Sigmoid colon (tissue), 7 donors: Measurements from ENCODE around the gene SMYD1. TPM values are rescaled to one million over a fixed set of nuclear protein-coding genes. Genes with fewer than 3 reads are reported as not detected.

Source experiments
- DNase-seq: peaks from one replicate; pipeline ENCODE4 v3.0.0-alpha.2; 2019
- H3K27ac ChIP-seq, 4 donors: fragments of 200-600 bp; sonication (generic); one replicate each; pipeline ENCODE4 v1.5.1; 2016 to 2019; ENCODE audit warnings: mild to moderate bottlenecking in 1 of 4
- H3K27me3 ChIP-seq, 3 donors: fragments of 200-600 bp; sonication (generic); one replicate each; pipeline ENCODE4 v1.5.1; 2019; ENCODE audit warnings: mild to moderate bottlenecking in 1 of 3
- H3K36me3 ChIP-seq, 4 donors: fragments of 200-600 bp; sonication (generic); one replicate each; pipeline ENCODE4 v1.5.1; 2016 to 2019
- H3K4me1 ChIP-seq, 4 donors: fragments of 200-600 bp; sonication (generic); one replicate each; pipeline ENCODE4 v1.5.1; 2017 to 2019
- H3K4me3 ChIP-seq, 4 donors: fragments of 200-600 bp; sonication (generic); one replicate each; pipeline ENCODE4 v1.5.1; 2017 to 2019; ENCODE audit warnings: mild to moderate bottlenecking in 2 of 4, moderate library complexity in 1 of 4
- H3K9me3 ChIP-seq, 4 donors: fragments of 200-600 bp in 3 of 4; sonication (generic) in 3 of 4; one replicate each; pipeline versions ENCODE4 v1.5.1 to v1.6.1; 2013 to 2019
- EP300 ChIP-seq, 4 donors: sonication (generic); formaldehyde crosslinking; IDR thresholded peaks; one replicate each; pipeline ENCODE4 v1.6.1; 2017; ENCODE audit warnings: antibody characterized with exemption in 4 of 4
- POLR2A ChIP-seq, 2 donors: fragments of 450-650 bp; IDR thresholded peaks; one replicate each; pipeline ENCODE4 v1.6.1; 2016; ENCODE audit warnings: antibody characterized with exemption in 2 of 2, mild to moderate bottlenecking in 2 of 2, moderate library complexity in 2 of 2
- POLR2AphosphoS5 ChIP-seq, 4 donors: sonication (generic); formaldehyde crosslinking; IDR thresholded peaks; one replicate each; pipeline ENCODE4 v1.6.1; 2017; ENCODE audit warnings: antibody characterized with exemption in 4 of 4
- WGBS, 2 donors: extraction: QIAGEN DNeasy Blood & Tissue Kit; methylation state at CpG; one replicate each; pipeline ENCODE4 v1.1.7; 2013; 5-methylcytosine and 5-hydroxymethylcytosine counted together
- intact Hi-C: fragments of 100-400 bp; cut with DNase I; formaldehyde crosslinking; loops from one replicate; pipeline ENCODE4 v1.15.1; 2023
- polyA plus RNA-seq, 3 donors: library from polyadenylated mRNA; stranded (reverse); fragments of 200-250 nt; gene quantifications; one replicate each; pipeline ENCODE4 v1.2.3, GENCODE V29; 2013
- total RNA-seq, 4 donors: library from RNA; depleted of rRNA; stranded (reverse); fragments of >200 nt; gene quantifications; one replicate each; pipeline ENCODE4 v1.1.0, GENCODE V29; 2016
- TF ChIP-seq, protein P1 (sequence below), 4 experiments: fragments of 450-650 bp in 3 of 4; fragments of 200-600 bp in 1 of 4; IDR thresholded peaks; one replicate each; pipeline ENCODE4 v1.5.1; 2016 to 2019; ENCODE audit warnings: antibody characterized with exemption in 4 of 4, mild to moderate bottlenecking in 3 of 4, moderate library complexity in 2 of 4
- donor health status: healthy with polysubstance abuse.
- donor health status: Bipolar disorder and iron deficiency.
- donor health status: healthy.

The SMYD1 gene
- total and polyA plus RNA-seq, 7 donors, result under 0.01 to 45.7 (median 17.3) TPM; not detected in 1

DNA sequence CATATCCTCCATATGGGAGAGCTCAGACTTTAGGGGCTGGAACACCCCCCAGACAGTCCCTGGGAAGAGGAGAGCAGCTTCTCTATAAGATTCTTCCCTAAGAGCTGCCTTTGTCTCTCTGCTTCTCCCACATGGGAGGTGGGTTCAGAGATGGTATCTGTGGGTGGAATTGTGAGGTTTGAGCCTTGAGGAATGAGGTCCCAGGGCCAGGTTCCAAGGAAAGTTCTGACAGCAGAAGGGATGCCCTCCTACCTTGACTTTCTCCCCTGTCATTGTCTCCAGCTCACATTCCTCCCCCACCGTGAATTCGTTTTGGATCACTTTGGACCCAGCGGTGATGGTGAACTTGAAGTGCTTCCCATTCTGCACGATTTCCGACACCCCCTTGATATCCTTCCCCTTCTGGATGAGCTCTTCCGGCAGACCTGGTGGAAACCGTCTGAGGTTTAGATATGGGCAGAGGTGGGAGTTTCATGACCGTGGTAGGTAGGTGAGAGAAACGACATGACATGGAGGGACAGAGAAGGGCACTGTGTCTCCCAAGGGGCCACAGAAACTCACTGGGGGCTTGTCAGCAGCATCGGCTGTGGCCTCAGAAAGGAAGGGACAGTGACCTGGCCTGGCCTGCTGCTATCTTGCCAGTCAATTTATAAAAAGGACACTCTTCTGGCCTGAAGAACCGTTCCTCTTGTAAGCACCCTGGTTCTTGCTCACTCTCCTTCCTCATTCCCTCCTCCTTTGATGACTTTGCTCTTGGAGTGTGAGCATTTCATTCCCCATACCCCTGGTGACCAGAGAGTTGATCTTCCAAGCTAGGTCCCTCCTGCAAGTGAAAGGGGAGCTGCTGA is 58.5 kb downstream of the SMYD1 start:
- no peak for DNase-seq
- Histone ChIP-seq H3K36me3 (no peaks in the 10 kb centered on the region), H3K27me3 (no peaks in the 10 kb centered on the region), H3K4me1 (no peaks in the 10 kb centered on the region), H3K27ac (no peak overlapping the region), H3K9me3 (no peaks in the 10 kb centered on the region), H3K4me3 (no peak overlapping the region)
- TF ChIP-seq POLR2A (IDR thresholded peaks at IDR 0.05) (no peak), EP300 (IDR thresholded peaks at IDR 0.05) (no peak), POLR2AphosphoS5 (IDR thresholded peaks at IDR 0.05) (no peak)
- TF ChIP-seq, protein P1, sequence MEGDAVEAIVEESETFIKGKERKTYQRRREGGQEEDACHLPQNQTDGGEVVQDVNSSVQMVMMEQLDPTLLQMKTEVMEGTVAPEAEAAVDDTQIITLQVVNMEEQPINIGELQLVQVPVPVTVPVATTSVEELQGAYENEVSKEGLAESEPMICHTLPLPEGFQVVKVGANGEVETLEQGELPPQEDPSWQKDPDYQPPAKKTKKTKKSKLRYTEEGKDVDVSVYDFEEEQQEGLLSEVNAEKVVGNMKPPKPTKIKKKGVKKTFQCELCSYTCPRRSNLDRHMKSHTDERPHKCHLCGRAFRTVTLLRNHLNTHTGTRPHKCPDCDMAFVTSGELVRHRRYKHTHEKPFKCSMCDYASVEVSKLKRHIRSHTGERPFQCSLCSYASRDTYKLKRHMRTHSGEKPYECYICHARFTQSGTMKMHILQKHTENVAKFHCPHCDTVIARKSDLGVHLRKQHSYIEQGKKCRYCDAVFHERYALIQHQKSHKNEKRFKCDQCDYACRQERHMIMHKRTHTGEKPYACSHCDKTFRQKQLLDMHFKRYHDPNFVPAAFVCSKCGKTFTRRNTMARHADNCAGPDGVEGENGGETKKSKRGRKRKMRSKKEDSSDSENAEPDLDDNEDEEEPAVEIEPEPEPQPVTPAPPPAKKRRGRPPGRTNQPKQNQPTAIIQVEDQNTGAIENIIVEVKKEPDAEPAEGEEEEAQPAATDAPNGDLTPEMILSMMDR (IDR thresholded peaks at IDR 0.05), result no peak
- intact Hi-C loops, result no loop called here
- WGBS, 2 donors, result 83 to 88% methylated on average over 11 of the region's 11 CpGs

DNA sequence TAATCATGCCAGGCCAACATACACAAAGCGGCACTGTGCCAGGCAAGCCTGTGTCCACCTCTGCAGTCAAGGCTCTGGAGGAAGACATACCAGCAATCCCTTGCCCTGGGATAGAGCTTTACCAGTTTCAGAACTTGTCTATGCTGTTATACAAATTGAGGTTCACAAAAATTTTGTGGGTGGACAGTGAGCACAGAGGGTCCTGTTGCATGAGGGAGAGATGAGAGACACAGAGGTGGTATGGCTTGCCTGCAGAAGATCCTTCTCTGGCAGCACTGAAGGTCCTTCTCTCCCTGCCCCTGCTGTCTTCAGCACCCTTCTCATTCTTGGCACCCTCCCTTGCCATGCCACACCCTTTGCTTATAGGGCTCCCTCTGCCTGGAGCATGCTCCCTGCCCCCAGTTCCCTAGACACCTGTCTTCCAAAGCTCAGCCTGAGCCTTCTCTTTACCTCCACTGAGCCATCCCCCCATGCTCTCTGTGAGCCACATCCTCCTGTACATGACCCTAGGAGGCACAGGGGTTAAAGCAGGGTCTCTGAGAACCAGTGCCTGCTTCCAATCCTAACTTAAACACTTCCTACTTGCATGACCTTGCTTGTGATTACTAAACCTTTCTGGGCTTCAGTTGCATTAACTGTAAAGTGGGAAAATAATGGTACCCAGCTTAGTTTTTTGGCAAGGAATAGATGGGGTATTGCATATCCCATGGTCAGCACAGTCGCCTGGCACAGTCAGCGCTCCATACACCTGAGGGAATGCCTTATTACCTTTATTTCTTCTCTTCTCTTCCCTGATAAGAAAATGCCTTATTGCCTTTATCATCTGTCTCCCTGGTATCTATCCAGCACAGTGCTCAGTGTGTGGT is 59.4 kb downstream of the SMYD1 start:
- Histone ChIP-seq H3K27ac (no peak overlapping the region), H3K4me3 (no peak overlapping the region), H3K4me1 (no peaks in the 10 kb centered on the region), H3K27me3 (no peaks in the 10 kb centered on the region), H3K9me3 (no peaks in the 10 kb centered on the region), H3K36me3 (no peaks in the 10 kb centered on the region)
- 36 to 82% methylated on average over 3 of the region's 3 CpGs for WGBS, 2 donors
- intact Hi-C loops, result no loop called here
- TF ChIP-seq POLR2A (IDR thresholded peaks at IDR 0.05) (no peak), EP300 (IDR thresholded peaks at IDR 0.05) (no peak), POLR2AphosphoS5 (IDR thresholded peaks at IDR 0.05) (no peak)
- TF ChIP-seq, protein P1 (IDR thresholded peaks at IDR 0.05), result no peak
- no peak for DNase-seq

DNA sequence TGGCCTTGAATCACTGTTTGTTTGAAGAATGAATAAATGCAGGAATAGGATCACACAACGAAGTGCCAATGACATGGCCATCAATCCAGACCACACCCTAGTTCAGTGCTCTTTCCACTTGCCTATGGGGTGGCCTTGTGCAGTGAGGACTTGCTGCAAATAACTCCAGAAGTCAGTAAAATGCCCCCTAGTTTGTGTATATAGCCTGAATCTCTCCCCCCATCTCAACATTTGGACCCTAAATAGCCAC is 59.9 kb downstream of the SMYD1 start:
- H3K27me3 ChIP-seq, result no peaks in the 10 kb centered on the region
- 6 to 59% methylated on average over 1 of the region's 1 CpG for WGBS, 2 donors
- no peaks in the 10 kb centered on the region for H3K4me1 ChIP-seq
- TF ChIP-seq POLR2AphosphoS5 (IDR thresholded peaks at IDR 0.05) (no peak), POLR2A (IDR thresholded peaks at IDR 0.05) (no peak), EP300 (IDR thresholded peaks at IDR 0.05) (no peak)
- TF ChIP-seq, protein P1 (IDR thresholded peaks at IDR 0.05), result no peak
- no peak overlapping the region for H3K4me3 ChIP-seq
- H3K27ac ChIP-seq, result no peak overlapping the region
- H3K36me3 ChIP-seq, result no peaks in the 10 kb centered on the region
- DNase-seq, result no peak
- intact Hi-C loops, result no loop called here
- no peaks in the 10 kb centered on the region for H3K9me3 ChIP-seq

DNA sequence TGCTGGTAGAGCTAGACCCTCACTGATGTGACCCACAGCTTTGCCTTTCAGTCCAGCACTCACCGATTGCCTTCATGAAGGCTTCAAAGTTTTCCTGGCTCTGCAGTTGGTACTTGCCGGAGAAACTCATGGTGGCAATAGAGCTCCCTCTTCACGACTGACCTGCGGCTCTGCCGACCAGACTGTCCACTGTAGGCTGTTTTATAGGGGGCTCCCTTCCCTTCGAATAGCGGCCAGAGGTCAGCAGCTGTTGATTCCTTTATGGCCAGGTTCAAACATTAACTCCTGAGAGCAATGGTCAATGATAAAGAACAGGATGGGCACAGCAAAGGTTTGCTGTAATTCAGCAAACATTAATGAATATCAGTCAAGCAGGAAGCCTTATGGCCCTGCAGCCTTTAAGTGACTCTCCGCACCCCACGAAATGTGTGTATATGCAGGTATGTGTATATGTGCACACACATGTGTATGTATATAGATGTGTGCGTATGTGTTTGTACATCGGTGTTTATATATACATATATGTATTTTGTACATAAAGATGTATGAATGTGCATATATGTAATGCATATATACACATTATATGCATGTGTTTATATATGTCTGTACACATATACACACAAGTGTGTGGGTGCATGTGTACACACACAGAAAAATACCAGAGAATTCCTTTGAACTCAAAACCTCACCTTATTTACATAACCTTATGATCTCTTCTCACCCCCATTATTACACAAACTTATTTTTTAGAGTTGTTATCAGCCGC is 60.4 kb downstream of the SMYD1 start, which contains the start of gene FABP1:
TSS of gene FABP1 (minus strand) at position 175 of the 766 bp plus-strand sequence. CDS start at position 130, 45 bp downstream.
- Histone ChIP-seq H3K4me1 (no peaks in the 10 kb centered on the region), H3K9me3 (no peaks in the 10 kb centered on the region), H3K27ac (no peak within 1 kb of the TSS), H3K27me3 (no peaks in the 10 kb centered on the region), H3K4me3 (no peak within 1 kb of the TSS), H3K36me3 (no peaks in the 10 kb centered on the region)
- TF ChIP-seq, protein P1 (IDR thresholded peaks at IDR 0.05), result no peak
- intact Hi-C loops, result no loop called here
- 21 to 63% methylated on average over 12 of the region's 12 CpGs for WGBS, 2 donors
- no peak for DNase-seq
